Activated CD8-positive, alpha-beta T cell treated with anti-CD3 and anti-CD28 coated beads for 36 hours (primary cell): ENCODE data around the gene IQGAP3. TPM values are rescaled to one million over a fixed set of nuclear protein-coding genes. Genes with fewer than 3 reads are reported as not detected.

ENCODE experiments used
- ATAC-seq: fragments of 200-7000 bp; cut with Tn5 transposase; one replicate; pipeline ENCODE4 v1.10.0; 2021; ENCODE audit warnings: mild to moderate bottlenecking, moderate library complexity
- CTCF ChIA-PET: fragments of 350-600 bp; sonication (Branson Sonifier 250); formaldehyde crosslinking; loops from one replicate; lab custom pipeline; 2021; ENCODE audit warnings: antibody characterized with exemption; lab: Charles Lee
- POLR2A ChIA-PET: fragments of 350-600 bp; sonication (Branson Sonifier 250); formaldehyde crosslinking; loops from one replicate; lab custom pipeline; 2021; ENCODE audit warnings: antibody characterized with exemption; lab: Charles Lee
- DNase-seq: peaks from one replicate; pipeline ENCODE4 v3.0.0-alpha.2; 2020
- H3K27ac Mint-ChIP-seq: one replicate; pipeline ENCODE4 v1.8.0; 2021; ENCODE audit warnings: mild to moderate bottlenecking, mixed read lengths
- H3K27me3 Mint-ChIP-seq: one replicate; pipeline ENCODE4 v1.8.0; 2021; ENCODE audit warnings: mixed read lengths
- H3K36me3 Mint-ChIP-seq: one replicate; pipeline ENCODE4 v1.8.0; 2021; ENCODE audit warnings: low read depth, mixed read lengths
- H3K4me1 Mint-ChIP-seq: one replicate; pipeline ENCODE4 v1.8.0; 2021; ENCODE audit warnings: low read depth, mixed read lengths
- H3K4me3 Mint-ChIP-seq: one replicate; pipeline ENCODE4 v1.8.0; 2021; ENCODE audit warnings: mild to moderate bottlenecking, moderate library complexity, mixed read lengths
- H3K9me3 Mint-ChIP-seq: one replicate; pipeline ENCODE4 v1.8.0; 2021; ENCODE audit warnings: mixed read lengths
- CTCF ChIP-seq: fragments of 200-600 bp; IDR thresholded peaks from one replicate; pipeline ENCODE4 v1.8.0; 2022; ENCODE audit warnings: antibody characterized with exemption, mild to moderate bottlenecking
- intact Hi-C: fragments of 100-400 bp; cut with micrococcal nuclease; formaldehyde crosslinking; loops from one replicate; pipeline ENCODE4 v1.10.0; 2022
- total RNA-seq, 2 experiments: library from RNA; stranded (reverse); gene quantifications; one replicate each; pipeline ENCODE4 v1.2.3, GENCODE V29; 2021

IQGAP3 gene
- total RNA-seq, 2 experiments from 2014 or later: 14.4 to 14.9 TPM

DNA sequence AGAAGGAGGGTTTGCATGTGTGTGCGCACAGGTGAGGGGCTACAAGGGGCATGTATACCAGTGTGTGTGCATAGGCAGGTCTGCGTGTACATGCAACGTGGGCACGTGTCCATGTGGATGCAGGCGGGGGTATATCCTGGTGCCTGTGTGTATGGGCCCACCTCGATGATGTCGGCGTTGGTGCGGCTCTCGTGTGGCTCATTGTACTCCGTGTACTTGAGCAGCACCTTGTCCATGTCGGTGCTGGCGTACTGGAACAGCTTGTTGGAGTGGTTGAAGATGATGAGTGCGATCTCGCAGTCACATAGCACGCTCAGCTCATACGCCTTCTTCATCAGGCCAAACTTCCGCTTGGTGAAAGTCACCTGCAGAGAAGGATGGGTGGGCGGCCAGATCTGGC lies 90.1 kb downstream of the IQGAP3 start:
- intact Hi-C loops: no loop called here
- ATAC-seq: no peak
- Mint-ChIP-seq H3K9me3 (no peaks in the 10 kb centered on the region), H3K36me3 (peaks cover 47% of the 10 kb centered on the region), H3K27ac (peak overlapping the region; percentile 79), H3K4me1 (peaks cover 56% of the 10 kb centered on the region), H3K27me3 (no peaks in the 10 kb centered on the region), H3K4me3 (no peak overlapping the region)
- TF ChIP-seq CTCF: no peak
- no peak for DNase-seq
- ChIA-PET POLR2A (interaction anchor here (1.0 to 15.0 kb wide), 2 partner anchors 18 to 42 kb away, joined by 3 to 245 read pairs; partner anchors contain the start of gene MEF2D), CTCF (interaction anchor here (1.1 to 14.3 kb wide), 7 partner anchors 13 to 127 kb away, joined by 3 to 220 read pairs (median 35); partner anchors contain the start of genes MEF2D and TTC24)

GRCh38 chr1:156481527-156481926 lies 90.8 kb downstream of the IQGAP3 start:
- CTCF ChIA-PET: interaction anchor here (0.8 to 14.3 kb wide), 34 partner anchors 10 to 137 kb away, joined by 3 to 220 read pairs (median 8); partner anchors contain the start of genes IQGAP3, MEF2D, NAXE and TTC24
- DNase-seq: peak; percentile 68
- no peak for TF ChIP-seq CTCF
- ATAC-seq: peak; percentile 47
- Mint-ChIP-seq H3K4me1 (peaks cover 56% of the 10 kb centered on the region), H3K27ac (peak overlapping the region; percentile 79), H3K36me3 (peaks cover 49% of the 10 kb centered on the region), H3K27me3 (no peaks in the 10 kb centered on the region), H3K9me3 (no peaks in the 10 kb centered on the region), H3K4me3 (no peak overlapping the region)
- intact Hi-C loops: no loop called here
- POLR2A ChIA-PET: interaction anchor here (1.0 to 15.0 kb wide), 6 partner anchors 11 to 110 kb away, joined by 3 to 245 read pairs (median 7); partner anchors contain the start of genes MEF2D and NAXE

DNA sequence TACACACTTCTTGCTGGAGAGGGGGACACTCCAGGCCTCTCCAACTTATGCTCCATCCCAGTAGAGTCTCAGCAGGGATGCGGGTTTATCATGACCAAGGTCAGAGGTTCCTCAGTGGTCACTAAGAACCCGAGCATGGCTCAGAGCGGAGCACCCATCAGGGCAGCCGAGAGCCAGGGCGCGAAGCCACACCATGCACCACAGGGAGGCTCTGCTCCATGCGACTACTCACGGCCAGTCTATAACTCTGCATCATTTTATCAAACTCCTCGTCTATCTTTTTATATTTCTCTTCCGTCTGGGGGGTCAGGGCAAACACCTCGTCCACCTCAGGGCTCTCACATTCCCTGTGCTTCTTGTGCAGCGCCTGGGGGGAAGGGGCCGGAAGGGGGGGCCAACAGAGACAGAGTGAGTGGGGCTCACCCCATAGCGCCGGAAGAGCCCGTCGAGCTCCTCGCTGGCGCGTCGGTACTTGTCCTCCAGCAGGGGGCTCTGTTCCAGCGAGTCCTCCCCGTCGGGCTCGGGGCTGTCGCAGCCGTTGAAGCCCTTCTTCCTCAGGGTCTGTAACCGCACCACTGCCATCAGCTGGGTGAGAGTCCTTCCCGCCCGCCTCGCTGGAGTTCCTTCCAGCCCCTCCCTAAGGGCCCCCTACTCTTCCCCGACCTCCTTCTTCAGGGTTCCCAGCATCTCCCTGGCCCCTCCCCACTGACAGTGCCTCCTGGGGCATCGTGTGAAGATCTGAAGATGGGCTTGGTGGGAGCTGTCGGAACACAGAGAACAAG lies 91.8 kb downstream of the IQGAP3 start:
- ATAC-seq (peak; percentile 91), DNase-seq (peak; percentile 83)
- H3K4me1 Mint-ChIP-seq: peaks cover 58% of the 10 kb centered on the region
- TF ChIP-seq CTCF: peak; percentile 73
- H3K4me3 Mint-ChIP-seq: peak overlapping the region; percentile 20
- CTCF ChIA-PET: interaction anchor here (0.6 to 14.3 kb wide), 52 partner anchors 9 to 184 kb away, joined by 3 to 220 read pairs (median 5); partner anchors contain the start of genes IQGAP3, MEF2D, NAXE and TTC24
- H3K36me3 Mint-ChIP-seq: peaks cover 54% of the 10 kb centered on the region
- no peaks in the 10 kb centered on the region for H3K27me3 Mint-ChIP-seq
- H3K27ac Mint-ChIP-seq: peak overlapping the region; percentile 79
- intact Hi-C loops: loop anchor here (1.0 kb wide), 1 partner anchor 128 kb away; no protein-coding TSS in a partner anchor
- H3K9me3 Mint-ChIP-seq: no peaks in the 10 kb centered on the region
- POLR2A ChIA-PET: interaction anchor here (0.5 to 15.0 kb wide), 8 partner anchors 9 to 163 kb away, joined by 3 to 245 read pairs (median 6); partner anchors contain the start of genes MEF2D and NAXE

GRCh38 chr1:156480016-156480370 lies 92.4 kb downstream of the IQGAP3 start:
- no peak for TF ChIP-seq CTCF
- ATAC-seq (no peak), DNase-seq (no peak)
- peaks cover 60% of the 10 kb centered on the region for H3K4me1 Mint-ChIP-seq
- H3K27me3 Mint-ChIP-seq: no peaks in the 10 kb centered on the region
- H3K27ac Mint-ChIP-seq: peak overlapping the region; percentile 79
- H3K4me3 Mint-ChIP-seq: no peak overlapping the region
- H3K9me3 Mint-ChIP-seq: no peaks in the 10 kb centered on the region
- ChIA-PET CTCF (interaction anchor here (0.6 to 14.3 kb wide), 51 partner anchors 8 to 185 kb away, joined by 3 to 220 read pairs (median 5); partner anchors contain the start of genes IQGAP3, MEF2D, NAXE and TTC24), POLR2A (interaction anchor here (0.6 to 15.0 kb wide), 6 partner anchors 9 to 45 kb away, joined by 3 to 245 read pairs (median 7); partner anchors contain the start of gene MEF2D)
- intact Hi-C loops: loop anchor here (1.0 kb wide), 1 partner anchor 128 kb away; no protein-coding TSS in a partner anchor
- H3K36me3 Mint-ChIP-seq: peaks cover 57% of the 10 kb centered on the region
